ENCODE data around the gene UBE2J2. TPM values are rescaled to one million over a fixed set of nuclear protein-coding genes. Genes with fewer than 3 reads are reported as not detected.

UBE2J2 gene
- total RNA-seq, 3 donors from 2014 or later (not counting 1 experiment from before 2014, with no cell fraction given): 66.0 to 84.2 (median 78.1) TPM

DNA sequence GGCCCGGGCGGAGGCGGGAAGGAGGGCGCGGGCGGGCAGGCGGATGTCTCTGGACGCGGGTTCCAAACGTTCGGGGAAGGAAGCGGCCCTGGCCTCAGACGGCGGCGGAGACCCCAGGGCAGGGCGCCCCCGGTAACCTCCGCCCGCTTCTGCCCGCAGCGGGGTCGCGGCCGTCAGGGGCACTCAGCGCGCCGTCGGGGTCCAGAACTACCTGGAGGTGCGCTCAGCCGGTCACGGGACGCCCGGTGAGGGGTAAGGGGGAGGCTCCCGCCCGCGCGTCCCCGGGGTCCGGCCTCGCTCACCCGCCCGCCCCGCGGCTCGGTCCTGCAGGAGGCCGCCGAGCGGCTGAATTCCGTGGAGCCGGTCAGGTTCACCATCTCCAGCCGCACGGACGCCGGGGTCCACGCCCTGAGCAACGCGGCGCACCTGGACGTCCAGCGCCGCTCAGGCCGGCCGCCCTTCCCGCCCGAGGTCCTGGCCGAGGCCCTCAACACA, 35.1 kb upstream of the UBE2J2 start:
- peaks cover 6 to 26% of the 10 kb centered on the region in 2 donors for H3K4me1 Mint-ChIP-seq
- peak overlapping the region; percentile 38 to 82 for H3K27ac Mint-ChIP-seq
- no peaks in the 10 kb centered on the region for H3K9me3 Mint-ChIP-seq
- Histone ChIP-seq H3K27me3 (ENCODE audit: control insufficient read depth, insufficient read depth, low read length) (no peaks in the 10 kb centered on the region), H3K4me1 (ENCODE audit: control insufficient read depth, insufficient read depth, low read length) (peaks cover 47% of the 10 kb centered on the region), H3K9me3 (ENCODE audit: control insufficient read depth, insufficient read depth, low read length) (no peaks in the 10 kb centered on the region), H3K4me3 (ENCODE audit: low read length) (peak overlapping the region; percentile 41), H3K27ac (ENCODE audit: low read length) (peak overlapping the region; percentile 64), H3K36me3 (ENCODE audit: control insufficient read depth, insufficient read depth, low read length) (peaks cover 22% of the 10 kb centered on the region)
- no peaks in the 10 kb centered on the region for H3K27me3 Mint-ChIP-seq (ENCODE audit: low read depth in 2 of 2)
- TF ChIP-seq, protein P1, sequence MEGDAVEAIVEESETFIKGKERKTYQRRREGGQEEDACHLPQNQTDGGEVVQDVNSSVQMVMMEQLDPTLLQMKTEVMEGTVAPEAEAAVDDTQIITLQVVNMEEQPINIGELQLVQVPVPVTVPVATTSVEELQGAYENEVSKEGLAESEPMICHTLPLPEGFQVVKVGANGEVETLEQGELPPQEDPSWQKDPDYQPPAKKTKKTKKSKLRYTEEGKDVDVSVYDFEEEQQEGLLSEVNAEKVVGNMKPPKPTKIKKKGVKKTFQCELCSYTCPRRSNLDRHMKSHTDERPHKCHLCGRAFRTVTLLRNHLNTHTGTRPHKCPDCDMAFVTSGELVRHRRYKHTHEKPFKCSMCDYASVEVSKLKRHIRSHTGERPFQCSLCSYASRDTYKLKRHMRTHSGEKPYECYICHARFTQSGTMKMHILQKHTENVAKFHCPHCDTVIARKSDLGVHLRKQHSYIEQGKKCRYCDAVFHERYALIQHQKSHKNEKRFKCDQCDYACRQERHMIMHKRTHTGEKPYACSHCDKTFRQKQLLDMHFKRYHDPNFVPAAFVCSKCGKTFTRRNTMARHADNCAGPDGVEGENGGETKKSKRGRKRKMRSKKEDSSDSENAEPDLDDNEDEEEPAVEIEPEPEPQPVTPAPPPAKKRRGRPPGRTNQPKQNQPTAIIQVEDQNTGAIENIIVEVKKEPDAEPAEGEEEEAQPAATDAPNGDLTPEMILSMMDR (IDR thresholded peaks at IDR 0.05): no peak
- DNase-seq (no peak), ATAC-seq (no peak)
- peak overlapping the region; percentile 72 for H3K4me3 Mint-ChIP-seq
- intact Hi-C loops (cut with micrococcal nuclease): loop anchor here (5.0 kb wide), 1 partner anchor 37 kb away; the partner anchor contains the start of gene UBE2J2
- WGBS (ENCODE audit: insufficient coverage): under 1% methylated on average over 66 of the region's 66 CpGs
- no peaks in the 10 kb centered on the region for H3K36me3 Mint-ChIP-seq

DNA sequence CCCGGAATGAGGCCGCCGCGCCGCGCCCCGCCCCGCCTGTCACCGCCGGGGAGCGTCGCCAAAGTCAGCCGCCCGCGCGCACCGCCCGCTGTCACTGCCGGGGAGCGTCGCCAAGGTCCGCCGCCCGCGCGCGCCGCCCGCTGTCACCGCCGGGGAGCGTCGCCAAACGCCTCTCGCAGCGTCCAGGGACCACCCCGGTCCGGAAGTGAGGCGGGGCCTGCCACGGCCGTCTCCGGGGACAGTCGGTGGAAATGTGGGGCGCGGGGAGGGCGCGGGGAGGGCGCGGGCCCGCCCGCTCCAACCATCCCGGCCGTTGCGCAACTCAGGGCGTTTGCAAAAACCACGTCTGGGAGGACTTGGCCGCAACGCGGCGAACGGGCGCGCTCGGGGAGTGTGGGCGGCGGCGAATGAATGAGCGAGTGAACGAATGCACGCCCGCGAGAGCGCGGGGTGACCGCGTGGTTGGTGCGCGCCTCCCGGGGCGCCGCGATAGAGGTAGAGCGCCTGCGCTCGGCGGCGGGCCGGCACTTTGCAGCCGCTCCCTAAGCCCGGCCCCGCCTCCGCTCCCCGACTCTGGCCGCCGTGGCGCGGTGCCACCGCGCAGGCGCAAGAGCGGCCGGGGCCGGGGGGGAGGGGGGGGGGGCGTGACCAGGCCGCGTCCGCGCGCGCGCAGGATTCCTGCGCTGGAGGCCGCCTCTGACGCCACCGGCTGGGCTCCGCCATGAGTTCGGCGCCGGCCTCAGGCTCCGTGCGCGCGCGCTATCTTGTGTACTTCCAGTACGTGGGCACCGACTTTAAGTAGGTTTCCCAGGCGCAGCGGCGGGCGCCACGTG, 34.5 kb upstream of the UBE2J2 start, which contains the start of the genes ACAP3 and PUSL1:
Gene ACAP3, minus strand, starts transcription at position 8 of the 833 bp plus-strand sequence. CDS start 115 bp downstream, outside the sequence.
Gene PUSL1, plus strand, starts transcription at position 675 of the 833 bp plus-strand sequence. Its CDS starts 47 bp downstream, at position 722.
- no peaks in the 10 kb centered on the region for H3K36me3 Mint-ChIP-seq
- WGBS (ENCODE audit: insufficient coverage): under 1% methylated on average over 115 of the region's 131 CpGs

DNA sequence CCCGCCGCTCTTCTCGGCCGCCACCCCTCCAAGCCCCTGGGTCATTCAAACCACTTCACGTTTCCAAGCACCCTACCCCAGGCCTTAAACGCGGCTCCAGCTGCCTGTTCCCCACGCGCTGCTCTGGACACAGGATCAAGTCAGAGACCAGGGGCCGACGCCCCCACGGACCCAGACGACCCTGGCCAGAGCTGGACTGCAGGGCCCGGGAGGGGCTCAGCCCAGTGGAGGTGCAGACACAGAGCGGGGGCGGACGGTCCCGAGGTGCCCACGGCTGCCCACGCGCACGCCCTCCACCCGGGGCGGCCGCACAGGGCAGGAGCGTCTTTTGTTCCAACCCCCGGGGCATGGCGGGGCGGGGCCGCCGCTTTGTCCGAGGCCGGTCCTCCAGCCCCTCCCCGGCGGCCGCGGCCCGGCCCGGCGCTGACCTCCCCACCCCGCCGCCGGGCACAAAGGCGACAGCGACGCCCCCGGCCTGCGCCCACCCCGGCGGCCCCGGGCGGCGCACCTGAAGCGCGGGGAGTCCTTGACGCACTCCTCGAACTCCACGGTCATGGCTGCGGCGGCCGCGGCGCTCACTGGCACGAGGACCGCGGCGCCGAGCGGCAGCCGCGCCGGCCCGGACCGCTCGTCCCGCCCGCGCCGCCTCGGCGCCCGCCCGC, 33.7 kb upstream of the UBE2J2 start:
- H3K27ac ChIP-seq (ENCODE audit: low read length): peak overlapping the region; percentile 15
- Mint-ChIP-seq H3K27ac (peak overlapping the region; percentile 79 to 82), H3K9me3 (no peaks in the 10 kb centered on the region), H3K4me3 (peak overlapping the region; percentile 86), H3K4me1 (peaks cover 6 to 26% of the 10 kb centered on the region in 2 donors), H3K36me3 (no peaks in the 10 kb centered on the region), H3K27me3 (ENCODE audit: low read depth in 2 of 2) (no peaks in the 10 kb centered on the region)
- ATAC-seq (peak in 1 of 3 donors; percentile 1), DNase-seq (peak; percentile 34 to 37)
- WGBS (ENCODE audit: insufficient coverage): 1% methylated on average over 83 of the region's 83 CpGs
- H3K4me3 ChIP-seq (ENCODE audit: low read length): peak overlapping the region; percentile 50
- H3K36me3 ChIP-seq (ENCODE audit: control insufficient read depth, insufficient read depth, low read length): peaks cover 8% of the 10 kb centered on the region
- H3K9me3 ChIP-seq (ENCODE audit: control insufficient read depth, insufficient read depth, low read length): no peaks in the 10 kb centered on the region
- intact Hi-C loops (cut with micrococcal nuclease): loop anchor here (5.0 kb wide), 1 partner anchor 35 kb away; the partner anchor contains the start of gene UBE2J2
- H3K4me1 ChIP-seq (ENCODE audit: control insufficient read depth, insufficient read depth, low read length): peaks cover 47% of the 10 kb centered on the region
- no peaks in the 10 kb centered on the region for H3K27me3 ChIP-seq (ENCODE audit: control insufficient read depth, insufficient read depth, low read length)
- TF ChIP-seq, protein P1 (IDR thresholded peaks at IDR 0.05): no peak

More for the DNA sequence above, 34.5 kb upstream of the UBE2J2 start, which contains the start of the genes ACAP3 and PUSL1:
- Histone ChIP-seq H3K9me3 (ENCODE audit: control insufficient read depth, insufficient read depth, low read length) (no peaks in the 10 kb centered on the region), H3K4me3 (ENCODE audit: low read length) (peak within 1 kb of the TSS; percentile 64), H3K36me3 (ENCODE audit: control insufficient read depth, insufficient read depth, low read length) (peaks cover 15% of the 10 kb centered on the region), H3K27me3 (ENCODE audit: control insufficient read depth, insufficient read depth, low read length) (no peaks in the 10 kb centered on the region), H3K4me1 (ENCODE audit: control insufficient read depth, insufficient read depth, low read length) (peaks cover 47% of the 10 kb centered on the region), H3K27ac (ENCODE audit: low read length) (peak within 1 kb of the TSS; percentile 85)
- H3K27ac Mint-ChIP-seq: peak within 1 kb of the TSS; percentile 79 to 82
- intact Hi-C loops (cut with micrococcal nuclease): loop anchor here (5.0 kb wide), 1 partner anchor 36 kb away; the partner anchor contains the start of gene UBE2J2
- peak; percentile 78 to 91 (median 79) for ATAC-seq
- peaks cover 6 to 26% of the 10 kb centered on the region in 2 donors for H3K4me1 Mint-ChIP-seq
- TF ChIP-seq, protein P1 (IDR thresholded peaks at IDR 0.05): no peak
- peak within 1 kb of the TSS; percentile 86 for H3K4me3 Mint-ChIP-seq
- no peaks in the 10 kb centered on the region for H3K27me3 Mint-ChIP-seq (ENCODE audit: low read depth in 2 of 2)
- H3K9me3 Mint-ChIP-seq: no peaks in the 10 kb centered on the region
- DNase-seq: peak; percentile 89 to 96

Measured in natural killer cell (primary cell).